HG03432 (cell line): ENCODE measurements around the gene GJC2.

Experiments used
- ATAC-seq: cut with Tn5 transposase; IDR thresholded peaks from one replicate; pipeline ENCODE4 v1.9.1; 2021; ENCODE audit warnings: mild to moderate bottlenecking, moderate library complexity; ENCODE audit not compliant: unreplicated experiment

Gene GJC2

DNA sequence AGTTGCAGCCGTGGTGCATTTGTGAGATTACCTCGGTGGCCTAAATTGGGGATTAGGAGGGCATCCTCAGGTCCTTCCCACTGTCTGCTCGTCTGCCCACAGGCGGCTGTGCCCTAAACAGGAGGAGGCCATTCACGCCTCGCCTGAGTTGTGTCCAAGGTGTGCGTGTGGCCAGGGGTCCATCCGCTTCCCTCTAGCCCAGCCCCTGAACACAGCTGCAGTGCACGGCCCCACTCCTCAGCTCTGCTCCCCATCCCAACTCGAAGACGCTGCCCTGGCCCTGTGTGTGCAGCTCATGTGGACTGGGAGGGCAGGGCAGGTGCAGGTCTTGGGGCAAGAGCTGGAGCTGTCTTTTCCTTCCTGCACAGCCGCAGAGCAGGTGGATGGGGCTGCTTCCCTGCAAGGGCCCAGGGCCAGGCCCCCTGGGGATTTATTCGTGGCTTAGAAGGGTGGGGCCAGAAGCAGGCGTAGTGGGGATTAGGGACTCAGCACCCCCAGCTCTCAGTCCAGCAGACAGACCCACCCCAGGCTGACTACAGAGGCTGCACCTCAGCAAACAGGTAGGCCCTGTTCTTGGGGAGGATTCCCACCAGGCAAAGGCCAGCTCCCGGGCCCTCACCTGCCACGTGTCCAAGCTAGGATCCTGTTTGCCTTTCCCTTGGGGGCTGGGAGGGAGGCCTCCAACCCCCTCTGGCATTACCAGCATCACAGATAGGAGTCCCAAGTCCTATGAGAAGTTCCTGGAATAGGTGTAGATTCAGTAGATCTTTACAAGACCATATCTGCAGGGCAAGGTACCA, 5.3 kb upstream of the GJC2 start:
- ATAC-seq = no peak

DNA sequence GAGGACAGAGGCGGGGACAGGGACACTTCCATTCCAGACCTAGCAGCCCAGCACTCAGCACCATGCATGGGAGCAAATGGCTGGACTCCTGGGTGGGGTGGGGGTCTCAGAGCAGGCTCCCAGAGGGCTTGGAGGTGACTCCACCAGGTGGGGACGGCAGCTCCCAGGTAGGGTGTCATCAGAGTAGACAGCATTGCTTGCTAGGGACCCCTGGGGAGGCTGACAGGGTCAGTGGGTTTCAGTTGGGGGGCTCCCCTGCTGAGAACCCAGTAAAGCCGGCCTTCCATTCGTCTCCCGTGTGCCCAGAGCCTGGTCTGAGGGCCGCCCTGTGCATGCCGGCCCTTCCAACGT, 4.8 kb upstream of the GJC2 start:
- no peak for ATAC-seq

DNA sequence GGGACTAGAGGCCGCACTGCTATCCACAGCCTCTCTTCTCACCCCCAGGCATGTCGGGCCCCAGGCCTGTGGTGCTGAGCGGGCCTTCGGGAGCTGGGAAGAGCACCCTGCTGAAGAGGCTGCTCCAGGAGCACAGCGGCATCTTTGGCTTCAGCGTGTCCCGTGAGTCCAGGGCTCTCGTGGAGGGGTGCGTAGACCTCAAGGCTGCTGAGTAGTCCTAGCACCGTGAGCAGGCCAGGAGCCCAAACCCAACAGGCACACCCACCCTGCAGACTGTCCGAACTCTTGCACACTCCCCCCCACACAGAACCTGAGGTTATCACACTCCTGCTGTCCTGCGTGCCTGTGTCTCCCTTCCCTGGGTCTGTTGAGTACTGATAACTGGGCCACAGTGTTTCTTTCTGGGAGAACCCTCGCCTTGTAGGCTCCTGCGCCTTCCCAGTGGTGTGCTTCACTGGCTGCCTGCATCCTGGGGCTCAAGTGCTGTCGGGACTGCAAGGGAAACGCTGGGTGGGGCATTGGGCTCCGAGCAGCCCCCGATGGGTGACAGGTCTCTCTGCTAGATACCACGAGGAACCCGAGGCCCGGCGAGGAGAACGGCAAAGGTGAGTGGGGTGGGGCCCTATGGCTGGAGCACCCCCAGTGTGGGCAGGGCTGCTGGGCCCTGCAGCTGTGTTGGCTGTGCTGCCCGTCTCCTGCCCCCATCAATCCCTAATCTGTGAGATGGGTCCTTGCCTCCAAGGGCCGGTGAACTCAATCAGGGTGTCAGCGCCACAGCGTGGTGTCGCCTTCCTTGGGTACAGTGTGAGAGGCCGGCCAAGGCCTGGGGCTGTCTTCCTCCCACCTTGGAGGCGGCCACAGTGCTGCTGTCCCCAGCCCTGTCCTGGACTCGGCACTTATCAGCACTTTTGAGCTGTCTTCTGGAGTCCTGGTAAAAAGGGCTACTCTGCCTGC, 4.0 kb upstream of the GJC2 start:
- ATAC-seq = no peak

- ATAC-seq = no peak
Measured at GRCh38 chr1:228146417-228147150, 3.1 kb upstream of the GJC2 start.

DNA sequence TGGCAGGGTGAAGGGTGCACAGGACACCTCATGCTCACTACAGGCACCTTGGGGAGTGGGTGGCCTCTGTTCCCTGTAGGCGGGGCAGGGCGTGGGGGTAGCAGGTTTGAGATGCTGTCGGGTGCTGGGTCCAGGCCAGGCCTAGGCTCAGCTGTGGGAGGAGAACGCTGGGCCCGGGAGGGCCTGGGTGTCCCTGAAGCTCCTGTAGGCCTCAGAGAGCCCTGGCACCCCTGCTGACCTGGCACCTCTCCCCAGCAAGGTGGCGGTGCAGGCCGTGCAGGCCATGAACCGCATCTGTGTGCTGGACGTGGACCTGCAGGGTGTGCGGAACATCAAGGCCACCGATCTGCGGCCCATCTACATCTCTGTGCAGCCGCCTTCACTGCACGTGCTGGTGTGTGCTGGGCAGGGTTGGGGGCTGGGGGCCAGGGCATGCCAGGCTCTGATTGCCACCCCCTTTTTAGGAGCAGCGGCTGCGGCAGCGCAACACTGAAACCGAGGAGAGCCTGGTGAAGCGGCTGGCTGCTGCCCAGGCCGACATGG, 2.5 kb upstream of the GJC2 start:
- ATAC-seq = no peak

GRCh38 chr1:228147768-228148167, 2.0 kb upstream of the GJC2 start:
- no peak for ATAC-seq

GRCh38 chr1:228148196-228148861, 1.4 kb upstream of the GJC2 start:
- no peak for ATAC-seq

DNA sequence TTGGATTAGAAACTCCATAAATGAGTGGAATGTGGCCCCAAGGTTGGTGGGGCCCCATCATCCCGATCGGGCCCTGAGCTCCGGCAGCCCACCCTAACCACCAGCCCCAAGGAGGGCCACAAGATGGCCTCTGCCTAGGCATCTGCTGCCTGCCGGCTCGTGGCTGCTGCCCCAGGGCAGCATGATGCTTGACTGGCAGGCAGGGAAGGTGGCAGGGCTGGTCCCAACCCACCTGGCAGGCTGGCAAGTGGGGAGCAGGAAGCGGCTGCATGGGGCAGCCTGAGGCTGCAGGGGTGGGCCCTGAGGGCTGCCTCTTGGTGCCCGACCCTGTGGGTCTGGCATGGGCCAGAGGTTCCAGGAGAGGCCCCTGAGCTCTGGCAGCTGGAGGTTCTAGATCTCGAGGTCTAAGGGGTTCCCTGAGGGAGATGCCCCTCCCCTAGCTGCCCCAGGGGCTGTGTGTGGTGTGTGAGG, 760 bp upstream of the GJC2 start:
- ATAC-seq = no peak

DNA sequence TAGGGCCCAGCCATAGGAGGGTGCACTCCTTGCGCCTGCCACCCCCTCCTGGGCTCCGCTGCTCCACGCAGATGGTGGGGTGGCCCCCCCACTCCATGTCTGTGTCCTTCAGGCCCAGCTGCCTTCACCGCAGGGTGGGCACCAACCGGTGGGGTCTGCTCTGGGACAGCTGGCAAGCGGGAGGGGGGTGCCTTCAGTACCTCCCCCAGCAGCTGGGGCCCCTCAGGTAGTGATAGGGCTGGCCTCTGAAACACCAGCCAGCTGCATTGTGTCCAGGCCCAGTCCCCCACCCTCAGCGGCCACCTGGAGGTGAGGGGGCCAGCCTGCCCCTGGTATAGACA, 360 bp downstream of the GJC2 start:
- ATAC-seq = no peak

- no peak for ATAC-seq
Measured at GRCh38 chr1:228150461-228151179, 890 bp downstream of the GJC2 start.

GRCh38 chr1:228151180-228151925, 1.6 kb downstream of the GJC2 start:
- no peak for ATAC-seq

GRCh38 chr1:228152097-228152917, 2.6 kb downstream of the GJC2 start:
- ATAC-seq = no peak

DNA sequence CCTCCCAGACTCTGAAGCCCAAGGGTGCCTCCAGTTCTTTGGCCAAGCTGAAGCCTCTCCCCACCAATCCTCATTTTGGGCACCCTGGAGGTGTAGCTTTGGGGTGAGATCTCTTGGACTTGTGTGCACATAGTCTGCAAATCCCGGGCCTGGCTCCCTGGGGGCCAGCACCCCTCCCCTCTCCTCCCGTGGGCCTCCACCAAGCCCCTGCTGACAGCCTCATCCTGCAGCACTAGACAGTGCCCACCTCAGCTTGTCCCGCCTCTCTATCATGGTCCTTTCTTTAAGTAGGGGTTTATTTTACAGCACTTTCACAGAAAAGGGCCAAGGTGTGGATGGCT, 3.2 kb downstream of the GJC2 start:
- no peak for ATAC-seq

- ATAC-seq = no peak
Measured at GRCh38 chr1:228154021-228154669, 4.4 kb downstream of the GJC2 start.

DNA sequence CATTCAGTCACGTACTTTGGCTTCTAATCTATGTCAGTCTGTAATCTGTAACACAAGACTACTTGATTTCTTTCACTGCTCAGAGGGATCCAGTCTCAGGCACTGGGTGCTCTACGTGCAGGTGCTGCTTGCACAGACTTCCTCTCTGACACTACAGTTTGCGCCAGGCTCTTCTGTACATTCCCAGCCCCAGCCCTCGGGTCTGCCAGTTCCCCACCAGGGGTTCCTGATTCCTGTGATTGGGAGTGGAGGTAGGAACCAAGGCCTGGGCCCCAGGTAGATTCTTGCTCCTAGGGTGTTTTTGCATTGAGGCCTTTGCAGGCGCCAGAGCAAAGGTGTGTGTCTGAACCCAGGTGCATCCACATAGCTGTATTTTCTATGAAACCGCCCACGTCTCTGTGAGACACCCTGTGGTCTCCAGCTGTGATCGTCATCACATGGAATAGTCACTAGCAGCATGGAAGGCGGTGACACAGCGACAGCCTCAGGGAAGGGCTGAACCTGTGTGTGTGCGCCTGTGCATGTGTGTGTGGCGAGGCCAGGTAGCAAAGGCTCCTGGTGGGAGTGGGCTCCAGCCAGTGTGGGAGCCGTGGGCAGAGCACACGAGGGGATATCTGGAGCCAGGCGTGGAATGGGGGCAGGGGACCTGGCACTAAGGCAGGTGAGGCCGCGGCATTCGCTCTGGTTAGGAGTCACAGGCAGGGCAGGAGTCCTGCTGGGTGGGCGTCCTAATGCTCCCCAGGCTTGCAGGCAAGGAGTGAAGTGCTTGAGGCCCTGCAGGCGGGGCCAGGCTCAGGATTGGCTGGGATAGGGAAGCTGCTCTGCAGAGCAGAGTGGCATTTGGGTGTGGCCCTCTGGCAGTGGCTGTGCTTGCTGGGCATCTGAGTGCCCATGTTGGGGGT, 5.2 kb downstream of the GJC2 start:
- no peak for ATAC-seq

GRCh38 chr1:228155596-228156514, 6.1 kb downstream of the GJC2 start:
- no peak for ATAC-seq
